GM18505 (cell line): ENCODE data around the gene MTRFR.
"Not testable (repeated sequence)": the region's sequence is repeated elsewhere in the genome, so short reads cannot be mapped to it uniquely, and the experiment has no call there.

Experiments used
- ATAC-seq: cut with Tn5 transposase; IDR thresholded peaks from one replicate; pipeline ENCODE4 v1.9.1; 2021; ENCODE audit not compliant: unreplicated experiment
- POLR2A ChIP-seq: IDR thresholded peaks from 4 replicates; pipeline ENCODE4 v1.6.1; 2011; ENCODE audit warnings: borderline replicate concordance; ENCODE audit not compliant: insufficient read depth, insufficient read length; ENCODE audit errors: extremely low read depth

MTRFR gene

DNA sequence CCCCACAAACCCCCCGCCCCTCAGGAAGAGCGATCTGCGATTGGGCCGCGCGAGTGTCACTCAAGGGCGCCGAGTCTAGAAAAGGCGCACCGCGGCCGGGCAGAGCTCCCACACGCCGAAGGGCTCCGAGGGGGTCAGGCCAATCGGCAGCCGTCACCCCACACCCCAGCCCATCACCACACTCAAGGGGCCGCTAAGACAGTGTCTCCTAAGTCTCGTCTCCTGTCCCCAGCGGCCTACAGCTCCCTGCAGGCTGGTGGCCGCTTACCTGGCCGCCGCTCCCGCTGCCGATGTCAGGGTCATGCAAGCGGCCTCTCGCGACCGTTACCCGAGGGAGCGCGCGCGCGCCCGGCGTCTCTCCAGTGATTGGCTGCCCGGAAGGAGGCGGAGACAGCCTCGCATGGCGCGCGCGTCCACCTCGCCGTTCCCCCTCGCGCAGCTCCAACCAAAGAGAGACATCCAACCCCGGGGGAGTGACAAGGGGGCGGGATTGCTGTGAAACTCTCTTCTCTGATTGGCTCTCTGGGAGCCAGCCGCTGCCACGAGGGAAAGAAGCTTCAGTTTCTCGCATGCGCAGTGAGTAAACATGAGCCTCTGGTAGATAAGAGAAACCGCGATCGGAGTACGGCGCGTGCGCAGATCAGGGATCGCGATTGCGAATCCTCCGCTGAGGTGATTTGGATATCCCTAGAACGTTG, at the start of gene MTRFR, which contains the start of gene MPHOSPH9:
MTRFR (plus strand) TSS at position 630 of the 698 bp plus-strand sequence. CDS start 20,239 bp downstream, outside the sequence.
MPHOSPH9 (minus strand) TSS at position 335 of the 698 bp plus-strand sequence. CDS start 2,777 bp downstream, outside the sequence.
- ATAC-seq = peak; percentile 73
- peak; percentile 100 for TF ChIP-seq POLR2A

- TF ChIP-seq POLR2A = no peak
- no peak for ATAC-seq
Measured at GRCh38 chr12:123187637-123188036, 45.6 kb upstream of the MTRFR start.

GRCh38 chr12:123199936-123200335, 33.3 kb upstream of the MTRFR start:
- no peak for TF ChIP-seq POLR2A
- ATAC-seq = no peak

DNA sequence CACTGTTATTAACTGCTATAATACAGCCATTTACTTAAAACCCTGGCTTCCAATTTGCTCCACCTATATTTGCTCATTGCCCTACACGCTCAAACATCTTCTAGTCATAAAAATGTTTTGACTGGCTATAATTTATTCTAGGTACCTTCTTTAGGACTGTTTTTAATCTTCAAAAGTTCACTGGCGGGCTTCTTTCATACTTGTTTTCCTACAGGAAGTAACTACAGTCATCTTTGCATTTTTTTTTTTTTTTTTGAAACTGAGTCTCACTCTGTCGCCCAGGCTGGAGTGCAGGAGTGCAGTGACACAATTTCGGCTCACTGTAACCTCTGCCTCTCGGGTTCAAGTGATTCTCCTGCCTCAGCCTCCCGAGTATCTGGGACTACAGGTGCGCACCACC, 32.8 kb upstream of the MTRFR start:
- no peak for TF ChIP-seq POLR2A
- ATAC-seq = no peak

- ATAC-seq = not testable (repeated sequence)
Measured at GRCh38 chr12:123206794-123207193, 26.4 kb upstream of the MTRFR start.

DNA sequence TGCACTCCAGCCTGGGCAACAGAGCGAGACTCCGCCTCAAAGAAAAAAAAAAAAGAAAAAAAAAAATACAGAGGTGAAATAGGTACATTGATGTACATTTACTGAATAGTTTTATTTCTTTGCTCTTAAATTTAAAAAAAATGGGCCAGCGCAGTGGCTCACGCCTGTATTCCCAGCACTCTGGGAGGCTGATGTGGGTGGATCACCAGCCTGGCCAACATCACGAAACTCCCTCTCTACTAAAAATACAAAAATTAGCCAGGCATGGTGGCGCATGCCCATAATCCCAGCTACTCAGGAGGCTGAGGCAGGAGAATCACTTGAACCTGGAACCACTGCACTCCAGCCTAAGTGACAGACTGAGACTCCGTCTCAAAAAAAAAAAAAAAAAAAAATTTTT, 25.4 kb upstream of the MTRFR start:
- not testable (repeated sequence) for ATAC-seq

DNA sequence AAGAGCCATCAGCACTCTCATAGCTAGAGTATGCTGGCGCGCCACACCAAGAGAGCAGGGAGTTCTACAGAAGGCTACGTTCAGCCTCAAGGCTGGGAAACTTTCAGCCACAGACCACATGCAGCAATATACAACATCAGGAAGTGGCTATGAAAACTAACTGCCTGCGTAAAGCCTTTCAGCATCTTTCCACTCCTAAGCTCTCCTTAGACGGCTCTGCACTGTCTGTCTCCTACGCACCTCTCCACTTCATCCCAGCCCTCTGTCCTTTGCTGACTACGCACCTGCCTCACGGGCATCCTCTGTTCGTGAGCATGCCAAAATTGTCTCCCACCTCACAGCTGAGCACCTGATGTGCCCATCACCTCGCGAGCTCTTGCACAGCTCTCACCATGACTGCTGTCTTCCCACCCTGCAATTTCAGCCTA, 10.0 kb upstream of the MTRFR start:
- TF ChIP-seq POLR2A = no peak
- ATAC-seq = no peak

DNA sequence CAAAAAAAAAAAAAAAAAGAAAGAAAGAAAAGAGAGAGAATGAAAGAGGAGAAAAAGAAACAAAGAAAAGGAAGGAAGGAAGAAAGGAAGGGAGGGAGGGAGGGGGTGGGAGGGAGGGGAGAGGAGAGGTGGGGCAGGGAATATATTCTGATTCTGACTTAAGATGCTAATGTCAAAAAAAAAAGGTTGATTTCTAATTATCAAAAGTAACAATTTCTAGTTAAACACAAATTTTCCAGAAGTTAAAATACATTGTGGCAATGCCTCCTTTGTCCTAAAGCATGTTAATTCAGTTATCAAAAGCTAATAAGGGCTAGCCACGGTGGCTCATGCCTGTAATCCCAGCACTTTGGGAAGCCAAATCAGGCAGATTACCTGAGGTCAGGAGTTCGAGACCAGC, 7.8 kb upstream of the MTRFR start:
- ATAC-seq = no peak

GRCh38 chr12:123227581-123228258, 5.5 kb upstream of the MTRFR start:
- TF ChIP-seq POLR2A = no peak
- ATAC-seq = no peak

More for the DNA sequence above, 7.8 kb upstream of the MTRFR start:
- no peak for TF ChIP-seq POLR2A

DNA sequence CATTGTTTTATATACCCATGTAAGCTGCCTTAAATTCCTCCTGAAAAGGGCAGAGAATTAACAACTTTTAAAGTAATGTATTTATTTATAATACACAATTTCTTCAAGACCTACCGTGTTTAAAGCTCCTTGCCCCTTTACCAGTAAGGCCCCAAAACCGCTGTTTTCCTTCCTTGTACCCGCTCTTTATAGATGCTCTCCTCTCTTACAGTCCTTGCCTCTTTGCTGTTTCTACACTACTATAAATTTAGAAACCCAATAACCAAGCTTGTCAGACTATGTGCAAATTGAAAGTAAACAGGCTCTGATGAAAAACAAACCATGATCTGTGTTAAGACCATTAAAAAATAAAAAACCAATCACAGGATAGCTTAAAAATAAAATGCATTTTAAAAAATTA, 4.2 kb upstream of the MTRFR start:
- ATAC-seq = no peak
- TF ChIP-seq POLR2A = no peak

DNA sequence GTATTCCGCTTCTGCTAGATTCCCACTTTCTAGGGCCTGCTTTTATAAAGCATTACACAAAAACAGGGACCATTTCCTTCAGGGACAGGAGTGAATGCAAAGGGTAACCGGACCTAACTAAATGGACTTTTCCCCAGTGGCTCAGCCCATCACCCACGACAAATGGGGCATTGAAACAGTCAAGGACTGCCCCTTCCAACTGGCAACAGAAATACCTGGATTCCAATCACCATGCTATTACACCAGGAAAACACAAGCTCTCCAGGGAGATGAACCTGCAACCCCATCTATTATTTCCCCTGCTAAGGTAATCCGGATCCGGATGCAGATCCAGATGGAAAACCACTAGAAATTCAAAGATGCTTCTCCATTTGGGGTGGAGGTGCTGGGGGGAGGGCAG, 1.3 kb upstream of the MTRFR start:
- no peak for ATAC-seq
- no peak for TF ChIP-seq POLR2A

DNA sequence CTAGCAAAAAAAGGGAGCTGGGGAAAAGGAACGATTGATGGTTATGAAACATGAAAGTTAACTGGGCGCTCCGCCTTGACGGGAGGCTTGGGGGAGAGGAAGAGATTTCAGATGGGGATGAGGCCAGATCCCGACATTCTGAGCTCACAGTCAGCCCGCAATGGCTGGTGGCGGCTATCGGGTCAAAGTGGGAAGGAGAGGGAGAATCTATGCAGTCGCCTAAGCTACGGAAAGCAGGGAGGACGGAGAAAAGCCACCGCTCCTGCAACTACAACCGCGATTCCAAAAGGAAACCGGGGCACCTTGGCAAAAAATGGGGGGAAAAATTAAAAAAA, 797 bp upstream of the MTRFR start:
- no peak for ATAC-seq

DNA sequence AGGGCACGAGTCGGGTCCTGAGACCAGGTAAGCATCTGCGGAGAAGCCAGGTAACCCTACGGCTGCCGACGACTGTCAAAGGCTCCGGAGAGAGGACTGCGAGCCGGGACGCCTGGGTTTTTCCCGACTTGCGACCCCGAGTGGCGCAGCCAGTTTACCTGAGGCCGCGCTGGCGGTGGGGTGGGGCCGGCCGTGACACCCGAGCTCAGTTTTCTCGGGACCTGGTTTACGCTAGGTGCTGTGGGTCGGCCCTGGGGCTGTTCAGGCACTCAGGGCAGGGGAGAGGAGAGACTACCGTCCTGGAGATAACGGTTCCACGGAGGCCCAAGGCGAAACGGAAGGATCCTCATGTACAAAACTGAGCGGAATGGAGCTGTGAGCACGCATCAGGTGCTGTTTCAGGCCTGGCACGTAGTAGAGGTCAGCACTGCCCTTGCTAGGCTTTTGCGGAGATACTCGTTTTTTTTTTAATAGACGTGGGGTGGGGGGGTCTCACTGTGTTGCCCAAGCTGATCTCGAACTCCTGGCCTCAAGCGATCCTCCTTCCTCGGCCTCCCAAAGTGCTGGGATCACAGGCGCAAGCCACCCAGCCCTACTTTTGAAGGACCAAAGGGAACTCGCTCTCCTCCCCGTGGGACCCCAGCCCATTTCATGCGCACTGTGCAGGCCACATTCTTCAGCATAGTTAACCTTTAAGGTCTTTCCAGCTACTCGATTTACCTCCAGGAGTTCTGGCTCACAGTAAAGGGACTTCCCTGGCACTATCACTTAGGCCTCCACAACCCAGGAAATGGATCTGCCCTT, 471 bp downstream of the MTRFR start:
- TF ChIP-seq POLR2A = no peak
- ATAC-seq = peak; percentile 11

More for the DNA sequence above, 797 bp upstream of the MTRFR start:
- no peak for TF ChIP-seq POLR2A

DNA sequence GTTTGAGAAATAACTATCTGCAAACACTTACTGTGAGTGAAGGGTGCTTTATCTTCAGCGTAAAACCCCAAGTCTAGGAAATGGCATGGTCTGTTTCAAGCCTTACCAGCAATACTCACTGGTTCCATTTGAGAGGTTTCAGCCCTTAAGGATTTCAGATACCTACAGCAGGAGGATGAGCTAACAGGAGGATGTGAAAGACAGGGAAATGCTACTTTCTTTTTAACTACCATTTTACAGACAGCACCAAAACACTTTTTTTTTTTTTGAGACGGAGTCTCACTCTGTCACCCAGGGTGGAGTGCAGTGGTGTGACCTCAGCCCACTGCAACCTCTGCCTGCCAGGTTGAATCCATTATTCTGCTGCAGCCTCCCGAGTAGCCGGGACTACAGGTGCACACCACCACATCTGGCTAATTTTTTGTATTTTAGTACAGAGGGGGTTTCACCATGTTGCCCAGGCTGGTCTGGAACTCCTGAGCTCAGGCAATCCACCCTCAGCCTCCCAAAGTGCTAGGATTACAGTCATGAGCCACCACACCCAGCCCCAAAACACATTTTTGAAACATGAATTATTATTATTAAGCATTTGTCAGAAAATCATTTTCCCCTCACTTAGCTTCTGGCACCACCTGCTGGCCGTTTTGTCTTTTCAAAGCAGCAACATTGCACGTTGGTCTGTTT, 4.6 kb downstream of the MTRFR start:
- ATAC-seq = no peak
- TF ChIP-seq POLR2A = no peak

- no peak for TF ChIP-seq POLR2A
- no peak for ATAC-seq
Measured at GRCh38 chr12:123238330-123238682, 5.1 kb downstream of the MTRFR start.
